Measurements from ENCODE around the gene ABCG8. TPM values are rescaled to one million over a fixed set of nuclear protein-coding genes. Genes with fewer than 3 reads are reported as not detected.
"Not testable (repeated sequence)": the region's sequence is repeated elsewhere in the genome, so short reads cannot be mapped to it uniquely, and the experiment has no call there.

The ABCG8 gene
- polyA plus RNA-seq, 2 donors, result not detected

DNA sequence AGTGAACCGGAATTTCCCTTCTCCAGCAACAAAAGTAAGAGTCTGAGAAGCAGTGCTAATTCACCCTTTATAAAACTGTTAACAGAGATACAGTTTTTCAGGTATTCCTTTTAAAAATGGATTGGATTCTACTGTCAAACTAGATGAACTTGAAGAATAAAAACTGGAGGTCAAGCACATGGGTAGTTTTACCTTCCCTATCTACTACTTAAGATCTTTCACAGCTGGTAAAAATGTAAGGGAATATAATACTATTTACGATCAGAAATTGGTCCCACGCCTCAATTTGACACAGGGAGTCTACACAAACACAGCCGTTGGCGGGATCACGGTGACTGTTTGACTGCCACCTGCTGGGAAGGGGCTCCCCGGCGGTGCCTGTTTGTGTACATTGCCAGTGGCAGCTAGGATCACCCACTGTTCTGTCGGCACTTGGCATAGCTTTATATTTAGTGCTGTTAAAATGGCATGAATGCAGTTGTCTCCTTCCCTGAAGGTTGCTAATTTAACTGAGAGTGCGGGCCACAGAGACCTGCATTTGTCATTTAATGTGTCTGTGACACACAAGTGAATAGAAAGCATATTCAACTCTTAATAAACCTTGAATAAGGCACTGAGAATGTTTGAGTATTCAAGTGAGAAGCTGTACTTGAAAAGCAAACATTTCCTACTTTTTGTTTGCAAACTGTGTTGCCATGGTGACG lies 59.5 kb downstream of the ABCG8 start:
- Histone ChIP-seq H3K4me3 (ENCODE audit: low read depth in 1 of 2, low read length in 2 of 2) (no peak overlapping the region), H3K36me3 (ENCODE audit: control insufficient read depth in 2 of 2, insufficient read depth in 2 of 2, low read length in 1 of 2) (peaks cover 12% of the 10 kb centered on the region in 2 donors), H3K27me3 (ENCODE audit: control insufficient read depth in 1 of 2, insufficient read depth in 2 of 2, low read length in 2 of 2) (no peaks in the 10 kb centered on the region), H3K4me1 (ENCODE audit: control insufficient read depth in 2 of 2, insufficient read depth in 2 of 2, low read length in 1 of 2) (no peaks in the 10 kb centered on the region), H3K9me3 (ENCODE audit: control insufficient read depth in 2 of 2, insufficient read depth in 1 of 2, low read depth in 1 of 2, low read length in 1 of 2) (no peaks in the 10 kb centered on the region), H3K27ac (ENCODE audit: low read depth in 2 of 2, low read length in 1 of 2) (no peak overlapping the region)
- 66 to 78% methylated on average over 11 of the region's 11 CpGs for WGBS, 2 donors

DNA sequence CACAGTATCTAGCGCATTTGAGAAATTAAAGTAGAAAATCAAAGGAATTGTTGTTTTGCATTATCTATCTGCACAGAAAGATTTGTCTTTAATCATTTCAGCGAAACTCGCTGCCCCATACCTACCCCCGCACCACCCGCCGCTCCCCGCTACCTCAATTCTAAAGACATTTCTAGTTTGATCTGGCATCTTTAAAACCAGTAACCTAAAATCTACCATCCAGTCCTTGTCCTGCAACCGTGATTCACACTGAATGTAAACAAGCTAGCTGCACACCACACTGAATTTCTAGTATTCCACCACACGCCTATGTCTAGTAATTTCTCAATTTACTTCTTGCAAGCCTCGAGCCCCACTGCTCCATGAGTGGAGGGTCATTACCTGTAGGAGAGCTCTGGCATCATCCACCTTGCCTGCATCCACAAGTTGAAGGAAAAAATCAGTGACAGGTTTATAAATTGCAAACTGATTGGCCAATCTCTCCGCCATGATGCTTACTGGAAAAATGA lies 60.1 kb downstream of the ABCG8 start:
- Histone ChIP-seq H3K36me3 (ENCODE audit: control insufficient read depth in 2 of 2, insufficient read depth in 2 of 2, low read length in 1 of 2) (peaks cover 10 to 12% of the 10 kb centered on the region in 2 donors), H3K27ac (ENCODE audit: low read depth in 2 of 2, low read length in 1 of 2) (no peak overlapping the region)
- WGBS, 2 donors, result 84 to 91% methylated on average over 11 of the region's 11 CpGs

DNA sequence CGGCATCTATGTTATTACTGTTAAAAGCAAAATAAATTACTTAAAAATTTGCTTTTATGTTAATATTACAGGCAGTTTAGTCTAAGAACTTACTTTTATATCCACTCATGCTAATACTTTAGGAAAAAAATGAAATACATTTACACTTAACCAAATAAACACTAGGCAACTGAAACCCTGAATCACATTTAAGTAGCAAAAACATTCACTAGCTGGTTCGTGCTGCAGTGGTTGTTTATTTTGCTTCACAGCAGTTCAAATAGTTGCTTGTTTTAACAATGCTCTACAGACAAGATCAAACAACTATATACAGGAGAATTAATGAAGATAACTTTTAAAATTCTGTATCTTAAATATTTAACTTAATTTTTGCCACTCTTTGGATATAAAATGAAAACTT lies 60.8 kb downstream of the ABCG8 start:
- no peaks in the 10 kb centered on the region for H3K27me3 ChIP-seq (ENCODE audit: control insufficient read depth in 1 of 2, insufficient read depth in 2 of 2, low read length in 2 of 2)
- H3K4me3 ChIP-seq (ENCODE audit: low read depth in 1 of 2, low read length in 2 of 2), result no peak overlapping the region
- no peaks in the 10 kb centered on the region for H3K9me3 ChIP-seq (ENCODE audit: control insufficient read depth in 2 of 2, insufficient read depth in 1 of 2, low read depth in 1 of 2, low read length in 1 of 2)
- WGBS, 2 donors, result 82 to 88% methylated on average over 2 of the region's 2 CpGs
- no peaks in the 10 kb centered on the region for H3K4me1 ChIP-seq (ENCODE audit: control insufficient read depth in 2 of 2, insufficient read depth in 2 of 2, low read length in 1 of 2)
- no peak overlapping the region for H3K27ac ChIP-seq (ENCODE audit: low read depth in 2 of 2, low read length in 1 of 2)
- peaks cover 10 to 12% of the 10 kb centered on the region in 2 donors for H3K36me3 ChIP-seq (ENCODE audit: control insufficient read depth in 2 of 2, insufficient read depth in 2 of 2, low read length in 1 of 2)

More for the DNA sequence above, 60.1 kb downstream of the ABCG8 start:
- H3K4me1 ChIP-seq (ENCODE audit: control insufficient read depth in 2 of 2, insufficient read depth in 2 of 2, low read length in 1 of 2), result no peaks in the 10 kb centered on the region
- H3K4me3 ChIP-seq (ENCODE audit: low read depth in 1 of 2, low read length in 2 of 2), result no peak overlapping the region
- no peaks in the 10 kb centered on the region for H3K27me3 ChIP-seq (ENCODE audit: control insufficient read depth in 1 of 2, insufficient read depth in 2 of 2, low read length in 2 of 2)
- no peaks in the 10 kb centered on the region for H3K9me3 ChIP-seq (ENCODE audit: control insufficient read depth in 2 of 2, insufficient read depth in 1 of 2, low read depth in 1 of 2, low read length in 1 of 2)

DNA sequence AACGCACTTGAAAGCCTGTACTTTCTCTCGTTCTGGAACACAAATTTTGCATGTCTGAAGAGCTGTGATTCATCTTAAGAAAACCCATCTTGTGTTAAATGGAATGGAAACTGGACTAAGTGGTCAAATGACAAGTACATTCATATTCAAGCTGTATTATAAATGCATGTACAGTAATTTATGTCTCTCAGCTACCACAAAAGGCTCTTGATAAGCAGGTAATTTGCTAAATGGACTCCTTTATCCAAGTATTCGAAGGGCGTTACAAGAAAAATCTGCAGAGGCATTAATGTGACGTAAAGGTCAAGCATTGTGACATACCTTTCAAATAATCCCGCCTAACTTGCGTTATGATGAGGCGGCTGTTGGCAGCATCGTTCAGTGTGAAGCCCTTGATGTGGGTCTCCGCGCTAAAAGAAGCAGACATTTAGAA lies 66.6 kb downstream of the ABCG8 start:
- WGBS, 2 donors, result 81 to 83% methylated on average over 11 of the region's 11 CpGs
- Histone ChIP-seq H3K4me1 (ENCODE audit: control insufficient read depth in 2 of 2, insufficient read depth in 2 of 2, low read length in 1 of 2) (no peaks in the 10 kb centered on the region), H3K4me3 (ENCODE audit: low read depth in 1 of 2, low read length in 2 of 2) (no peak overlapping the region), H3K27ac (ENCODE audit: low read depth in 2 of 2, low read length in 1 of 2) (no peak overlapping the region), H3K9me3 (ENCODE audit: control insufficient read depth in 2 of 2, insufficient read depth in 1 of 2, low read depth in 1 of 2, low read length in 1 of 2) (no peaks in the 10 kb centered on the region), H3K27me3 (ENCODE audit: control insufficient read depth in 1 of 2, insufficient read depth in 2 of 2, low read length in 2 of 2) (no peaks in the 10 kb centered on the region), H3K36me3 (ENCODE audit: control insufficient read depth in 2 of 2, insufficient read depth in 2 of 2, low read length in 1 of 2) (peaks cover 5 to 8% of the 10 kb centered on the region in 2 donors)

DNA sequence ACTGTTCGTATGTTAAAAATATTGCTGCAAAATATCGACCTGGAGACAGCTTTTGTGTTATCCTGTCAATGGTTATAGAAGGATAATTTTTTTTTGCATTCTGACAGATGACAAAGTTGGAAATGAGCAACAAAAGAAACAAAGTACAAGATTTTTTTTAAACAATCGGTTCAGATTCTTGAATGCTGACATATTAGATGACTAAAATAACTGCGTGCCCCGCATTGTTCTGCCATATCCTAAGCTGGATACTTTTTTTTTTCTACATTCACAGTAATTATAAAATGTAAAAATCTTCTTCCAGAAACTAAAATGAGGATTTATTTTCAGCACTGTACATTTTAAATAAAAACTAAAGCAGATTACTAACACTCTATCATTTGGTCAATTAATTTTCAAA lies 67.1 kb downstream of the ABCG8 start:
- Histone ChIP-seq H3K9me3 (ENCODE audit: control insufficient read depth in 2 of 2, insufficient read depth in 1 of 2, low read depth in 1 of 2, low read length in 1 of 2) (no peaks in the 10 kb centered on the region), H3K4me1 (ENCODE audit: control insufficient read depth in 2 of 2, insufficient read depth in 2 of 2, low read length in 1 of 2) (no peaks in the 10 kb centered on the region), H3K36me3 (ENCODE audit: control insufficient read depth in 2 of 2, insufficient read depth in 2 of 2, low read length in 1 of 2) (peaks cover 5 to 8% of the 10 kb centered on the region in 2 donors), H3K4me3 (ENCODE audit: low read depth in 1 of 2, low read length in 2 of 2) (no peak overlapping the region), H3K27me3 (ENCODE audit: control insufficient read depth in 1 of 2, insufficient read depth in 2 of 2, low read length in 2 of 2) (no peaks in the 10 kb centered on the region), H3K27ac (ENCODE audit: low read depth in 2 of 2, low read length in 1 of 2) (no peak overlapping the region)
- WGBS, 2 donors, result 82 to 85% methylated on average over 5 of the region's 5 CpGs

DNA sequence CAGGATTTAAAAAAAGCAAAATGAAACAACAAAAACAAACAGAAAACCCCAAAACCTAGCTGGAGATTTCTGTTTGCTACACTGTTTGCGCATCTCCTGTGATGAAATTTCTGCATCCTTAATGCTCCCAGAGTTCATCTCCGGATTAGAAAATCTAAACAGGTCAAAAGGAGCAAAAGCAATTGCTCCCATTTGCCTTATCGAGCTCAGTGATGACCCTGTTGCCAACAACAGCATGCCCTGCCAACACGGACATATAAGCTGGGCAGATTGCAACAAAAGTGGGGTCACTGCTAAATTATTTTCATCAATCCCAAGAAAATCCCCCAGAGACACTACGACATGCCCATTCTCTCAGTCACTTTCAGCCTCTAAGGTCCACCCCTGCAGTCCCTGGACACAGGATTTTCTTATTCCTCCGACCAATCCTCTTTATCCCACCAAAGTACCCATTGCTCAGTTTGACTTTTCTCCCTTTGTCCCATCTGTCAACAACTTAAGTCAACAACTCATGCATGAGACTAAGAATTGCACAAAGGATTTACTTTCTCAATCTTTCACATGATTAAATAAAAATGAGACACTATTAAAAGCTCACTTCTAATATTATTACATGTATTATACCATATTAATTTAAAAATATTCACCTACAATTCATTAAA lies 67.8 kb downstream of the ABCG8 start:
- H3K36me3 ChIP-seq (ENCODE audit: control insufficient read depth in 2 of 2, insufficient read depth in 2 of 2, low read length in 1 of 2), result peaks cover 5% of the 10 kb centered on the region in 2 donors
- H3K4me1 ChIP-seq (ENCODE audit: control insufficient read depth in 2 of 2, insufficient read depth in 2 of 2, low read length in 1 of 2), result no peaks in the 10 kb centered on the region
- no peaks in the 10 kb centered on the region for H3K27me3 ChIP-seq (ENCODE audit: control insufficient read depth in 1 of 2, insufficient read depth in 2 of 2, low read length in 2 of 2)
- WGBS, 2 donors, result 87 to 90% methylated on average over 6 of the region's 6 CpGs
- no peak overlapping the region for H3K4me3 ChIP-seq (ENCODE audit: low read depth in 1 of 2, low read length in 2 of 2)
- H3K27ac ChIP-seq (ENCODE audit: low read depth in 2 of 2, low read length in 1 of 2), result no peak overlapping the region
- no peaks in the 10 kb centered on the region for H3K9me3 ChIP-seq (ENCODE audit: control insufficient read depth in 2 of 2, insufficient read depth in 1 of 2, low read depth in 1 of 2, low read length in 1 of 2)

DNA sequence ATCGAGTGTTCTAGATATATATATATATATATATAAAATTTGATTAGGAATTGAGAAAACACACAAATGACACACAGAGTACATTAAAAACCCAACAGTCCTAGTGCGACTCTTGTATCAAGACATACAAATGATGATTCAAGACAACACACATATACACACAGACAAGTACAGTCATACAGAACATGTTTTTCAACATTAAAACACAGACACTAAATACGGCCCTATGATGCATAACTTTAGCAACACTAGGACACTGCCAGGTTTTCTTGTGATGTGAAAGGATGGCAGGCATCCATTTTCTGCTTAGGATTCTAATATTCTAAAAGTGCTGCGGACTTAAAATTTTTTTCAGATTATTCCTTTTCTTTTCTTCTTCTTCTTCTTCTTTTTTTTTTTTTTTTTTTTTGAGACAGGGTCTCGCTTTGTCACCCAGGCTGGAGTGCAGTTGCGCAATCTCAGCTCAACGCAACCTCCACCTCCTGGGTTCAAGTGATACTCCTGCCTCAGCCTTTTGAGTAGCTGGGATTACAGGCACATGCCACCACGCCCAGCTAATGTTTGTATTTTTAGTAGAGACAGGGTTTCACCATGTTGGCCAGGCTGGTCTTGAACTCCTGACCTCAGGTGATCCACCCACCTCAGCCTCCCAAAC lies 72.5 kb downstream of the ABCG8 start:
- H3K9me3 ChIP-seq (ENCODE audit: control insufficient read depth in 2 of 2, insufficient read depth in 1 of 2, low read depth in 1 of 2, low read length in 1 of 2); H3K27me3 ChIP-seq (ENCODE audit: control insufficient read depth in 1 of 2, insufficient read depth in 2 of 2, low read length in 2 of 2); H3K36me3 ChIP-seq (ENCODE audit: control insufficient read depth in 2 of 2, insufficient read depth in 2 of 2, low read length in 1 of 2); H3K4me3 ChIP-seq (ENCODE audit: low read depth in 1 of 2, low read length in 2 of 2); H3K27ac ChIP-seq (ENCODE audit: low read depth in 2 of 2, low read length in 1 of 2); H3K4me1 ChIP-seq (ENCODE audit: control insufficient read depth in 2 of 2, insufficient read depth in 2 of 2, low read length in 1 of 2): not testable (repeated sequence)
- WGBS, 2 donors, result 92 to 95% methylated on average over 8 of the region's 8 CpGs

DNA sequence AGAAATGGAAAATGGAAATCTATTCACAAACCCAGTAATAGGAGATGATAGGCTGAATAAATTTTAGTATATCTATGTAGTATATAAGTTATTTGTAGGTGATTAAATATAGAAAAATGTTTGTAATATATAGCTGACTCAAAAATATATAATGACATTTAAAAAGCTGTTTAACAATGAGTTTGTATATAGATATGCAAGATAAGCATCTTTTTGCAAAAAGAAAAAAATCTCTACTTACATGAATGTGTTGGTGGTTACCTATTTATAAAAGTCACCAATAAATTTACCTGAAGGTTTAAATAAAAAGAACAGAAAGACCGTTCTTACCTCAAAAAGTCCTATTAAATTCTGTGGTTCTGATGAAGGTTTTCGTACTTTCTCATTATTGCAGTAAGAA lies 85.7 kb downstream of the ABCG8 start:
- Histone ChIP-seq H3K36me3 (ENCODE audit: control insufficient read depth in 2 of 2, insufficient read depth in 2 of 2, low read length in 1 of 2) (peaks cover 0 to 4% of the 10 kb centered on the region in 2 donors), H3K27me3 (ENCODE audit: control insufficient read depth in 1 of 2, insufficient read depth in 2 of 2, low read length in 2 of 2) (no peaks in the 10 kb centered on the region), H3K27ac (ENCODE audit: low read depth in 2 of 2, low read length in 1 of 2) (no peak overlapping the region), H3K9me3 (ENCODE audit: control insufficient read depth in 2 of 2, insufficient read depth in 1 of 2, low read depth in 1 of 2, low read length in 1 of 2) (no peaks in the 10 kb centered on the region), H3K4me1 (ENCODE audit: control insufficient read depth in 2 of 2, insufficient read depth in 2 of 2, low read length in 1 of 2) (no peaks in the 10 kb centered on the region), H3K4me3 (ENCODE audit: low read depth in 1 of 2, low read length in 2 of 2) (no peak overlapping the region)
- 94 to 96% methylated on average over 2 of the region's 2 CpGs for WGBS, 2 donors

DNA sequence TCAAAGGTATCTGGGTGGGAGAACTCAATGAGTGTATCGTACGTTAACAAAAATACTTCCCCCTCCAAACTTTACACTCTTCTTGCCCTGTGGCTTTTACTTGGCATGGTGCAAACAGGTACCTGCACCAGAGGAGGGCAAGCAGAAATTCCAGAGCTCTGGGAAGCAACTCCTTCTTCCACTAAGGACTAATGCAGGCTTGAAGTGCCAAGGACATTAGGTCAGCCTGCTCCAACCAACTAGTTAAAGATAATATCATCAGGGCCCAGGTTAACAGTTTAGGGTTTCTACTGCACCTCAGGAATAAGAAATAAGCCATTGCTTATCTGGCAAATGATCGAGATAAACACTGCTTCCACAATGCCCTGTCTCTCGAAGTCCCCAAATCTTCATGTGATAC lies 86.7 kb downstream of the ABCG8 start:
- H3K27me3 ChIP-seq (ENCODE audit: control insufficient read depth in 1 of 2, insufficient read depth in 2 of 2, low read length in 2 of 2), result no peaks in the 10 kb centered on the region
- no peak overlapping the region for H3K4me3 ChIP-seq (ENCODE audit: low read depth in 1 of 2, low read length in 2 of 2)
- H3K36me3 ChIP-seq (ENCODE audit: control insufficient read depth in 2 of 2, insufficient read depth in 2 of 2, low read length in 1 of 2), result peaks cover 0 to 4% of the 10 kb centered on the region in 2 donors
- no peak overlapping the region for H3K27ac ChIP-seq (ENCODE audit: low read depth in 2 of 2, low read length in 1 of 2)
- no peaks in the 10 kb centered on the region for H3K4me1 ChIP-seq (ENCODE audit: control insufficient read depth in 2 of 2, insufficient read depth in 2 of 2, low read length in 1 of 2)
- H3K9me3 ChIP-seq (ENCODE audit: control insufficient read depth in 2 of 2, insufficient read depth in 1 of 2, low read depth in 1 of 2, low read length in 1 of 2), result no peaks in the 10 kb centered on the region
- 95 to 96% methylated on average over 4 of the region's 4 CpGs for WGBS, 2 donors

All from esophagus (tissue), 2 donors.